Neuron (in vitro differentiated cells): ENCODE measurements around the gene NCKAP5.

Source experiments
- H2AFZ ChIP-seq: one replicate; pipeline ENCODE4 v1.6.1; 2013; ENCODE audit warnings: low read depth, mild to moderate bottlenecking, inconsistent platforms, low read length, moderate library complexity
- H3K27me3 ChIP-seq: one replicate; pipeline ENCODE4 v1.6.1; 2013; ENCODE audit warnings: low read length; ENCODE audit not compliant: insufficient read depth
- H3K36me3 ChIP-seq: one replicate; pipeline ENCODE4 v1.6.1; 2013; ENCODE audit warnings: low read length; ENCODE audit not compliant: insufficient read depth
- H3K4me1 ChIP-seq: one replicate; pipeline ENCODE4 v1.6.1; 2013; ENCODE audit warnings: low read length; ENCODE audit not compliant: insufficient read depth
- H3K4me3 ChIP-seq: 2 replicates; pipeline ENCODE4 v1.5.1; 2013; ENCODE audit warnings: mild to moderate bottlenecking, low read length, moderate library complexity
- H3K9me3 ChIP-seq: one replicate; pipeline ENCODE4 v1.6.1; 2013; ENCODE audit warnings: low read length

Gene NCKAP5

GRCh38 chr2:133414486-133415209, 153.6 kb downstream of the NCKAP5 start:
- no peaks in the 10 kb centered on the region for H3K36me3 ChIP-seq
- H3K27me3 ChIP-seq: no peaks in the 10 kb centered on the region
- no peak overlapping the region for H3K4me3 ChIP-seq
- H3K4me1 ChIP-seq: peaks cover 60% of the 10 kb centered on the region
- no peaks in the 10 kb centered on the region for H3K9me3 ChIP-seq
- no peak overlapping the region for H2AFZ ChIP-seq

GRCh38 chr2:133413863-133414262, 154.4 kb downstream of the NCKAP5 start:
- Histone ChIP-seq H3K4me1 (peaks cover 52% of the 10 kb centered on the region), H3K36me3 (no peaks in the 10 kb centered on the region), H3K9me3 (no peaks in the 10 kb centered on the region), H3K27me3 (no peaks in the 10 kb centered on the region), H2AFZ (no peak overlapping the region), H3K4me3 (no peak overlapping the region)

GRCh38 chr2:133412694-133413093, 155.6 kb downstream of the NCKAP5 start:
- H3K36me3 ChIP-seq: no peaks in the 10 kb centered on the region
- no peaks in the 10 kb centered on the region for H3K27me3 ChIP-seq
- no peaks in the 10 kb centered on the region for H3K9me3 ChIP-seq
- H3K4me3 ChIP-seq: no peak overlapping the region
- H3K4me1 ChIP-seq: peaks cover 40% of the 10 kb centered on the region
- H2AFZ ChIP-seq: no peak overlapping the region

GRCh38 chr2:133411857-133412256, 156.4 kb downstream of the NCKAP5 start:
- H3K4me1 ChIP-seq: peaks cover 33% of the 10 kb centered on the region
- H2AFZ ChIP-seq: no peak overlapping the region
- no peaks in the 10 kb centered on the region for H3K36me3 ChIP-seq
- no peaks in the 10 kb centered on the region for H3K9me3 ChIP-seq
- H3K4me3 ChIP-seq: no peak overlapping the region
- H3K27me3 ChIP-seq: no peaks in the 10 kb centered on the region

- Histone ChIP-seq H3K36me3 (no peaks in the 10 kb centered on the region), H3K4me1 (peaks cover 26% of the 10 kb centered on the region), H3K9me3 (no peaks in the 10 kb centered on the region), H3K4me3 (no peak overlapping the region), H2AFZ (no peak overlapping the region), H3K27me3 (no peaks in the 10 kb centered on the region)
Observed at GRCh38 chr2:133411101-133411500, 157.2 kb downstream of the NCKAP5 start.

- Histone ChIP-seq H2AFZ (no peak overlapping the region), H3K27me3 (no peaks in the 10 kb centered on the region), H3K4me3 (no peak overlapping the region), H3K36me3 (no peaks in the 10 kb centered on the region), H3K4me1 (peaks cover 12% of the 10 kb centered on the region), H3K9me3 (no peaks in the 10 kb centered on the region)
Observed at GRCh38 chr2:133409581-133410285, 158.5 kb downstream of the NCKAP5 start.

GRCh38 chr2:133408671-133409070, 159.6 kb downstream of the NCKAP5 start:
- Histone ChIP-seq H3K4me3 (no peak overlapping the region), H3K36me3 (no peaks in the 10 kb centered on the region), H2AFZ (no peak overlapping the region), H3K4me1 (peaks cover 10% of the 10 kb centered on the region), H3K9me3 (no peaks in the 10 kb centered on the region), H3K27me3 (no peaks in the 10 kb centered on the region)

GRCh38 chr2:133407341-133407740, 160.9 kb downstream of the NCKAP5 start:
- Histone ChIP-seq H3K4me1 (peaks cover 5% of the 10 kb centered on the region), H2AFZ (no peak overlapping the region), H3K4me3 (no peak overlapping the region), H3K36me3 (no peaks in the 10 kb centered on the region), H3K27me3 (no peaks in the 10 kb centered on the region), H3K9me3 (no peaks in the 10 kb centered on the region)

- Histone ChIP-seq H3K27me3 (no peaks in the 10 kb centered on the region), H3K9me3 (peaks cover 2% of the 10 kb centered on the region), H3K36me3 (no peaks in the 10 kb centered on the region)
Observed at GRCh38 chr2:133405252-133405651, 163.0 kb downstream of the NCKAP5 start.

GRCh38 chr2:133400411-133400810, 167.9 kb downstream of the NCKAP5 start:
- H3K4me3 ChIP-seq: no peak overlapping the region
- H3K4me1 ChIP-seq: no peaks in the 10 kb centered on the region
- no peaks in the 10 kb centered on the region for H3K27me3 ChIP-seq
- no peak overlapping the region for H2AFZ ChIP-seq
- no peaks in the 10 kb centered on the region for H3K36me3 ChIP-seq
- H3K9me3 ChIP-seq: peaks cover 2% of the 10 kb centered on the region

More at GRCh38 chr2:133405252-133405651, 163.0 kb downstream of the NCKAP5 start:
- H3K4me3 ChIP-seq: no peak overlapping the region
- H2AFZ ChIP-seq: no peak overlapping the region
- H3K4me1 ChIP-seq: no peaks in the 10 kb centered on the region

GRCh38 chr2:133393895-133394294, 174.4 kb downstream of the NCKAP5 start:
- Histone ChIP-seq H2AFZ (no peak overlapping the region), H3K27me3 (no peaks in the 10 kb centered on the region), H3K36me3 (no peaks in the 10 kb centered on the region), H3K9me3 (peaks cover 6% of the 10 kb centered on the region), H3K4me1 (peaks cover 8% of the 10 kb centered on the region), H3K4me3 (no peak overlapping the region)

- Histone ChIP-seq H3K36me3 (no peaks in the 10 kb centered on the region), H3K4me1 (peaks cover 8% of the 10 kb centered on the region), H3K27me3 (no peaks in the 10 kb centered on the region), H3K9me3 (peaks cover 15% of the 10 kb centered on the region), H3K4me3 (no peak overlapping the region), H2AFZ (no peak overlapping the region)
Observed at GRCh38 chr2:133390156-133390555, 178.1 kb downstream of the NCKAP5 start.

- H3K9me3 ChIP-seq: peaks cover 15% of the 10 kb centered on the region
- no peak overlapping the region for H2AFZ ChIP-seq
- no peaks in the 10 kb centered on the region for H3K36me3 ChIP-seq
- no peaks in the 10 kb centered on the region for H3K27me3 ChIP-seq
- H3K4me1 ChIP-seq: peaks cover 8% of the 10 kb centered on the region
- H3K4me3 ChIP-seq: no peak overlapping the region
Observed at GRCh38 chr2:133389569-133389968, 178.7 kb downstream of the NCKAP5 start.
